Gastroesophageal sphincter (tissue), 4 donors: ENCODE data around the gene GPR55. TPM values are rescaled to one million over a fixed set of nuclear protein-coding genes. Genes with fewer than 3 reads are reported as not detected.
A peak's percentile ranks its signal among the peaks of the same experiment; 100 is the strongest.

Experiments
- ATAC-seq: fragments of 150-250 bp; one replicate; pipeline ENCODE4 v1.9.1; 2016; ENCODE audit warnings: mild to moderate bottlenecking, moderate library complexity
- H3K27ac ChIP-seq, 4 donors: fragments of 200-600 bp; sonication (generic) in 3 of 4; 1 replicate in 3 of 4; 2 replicates in 1 of 4; pipeline ENCODE4 v1.5.1; 2016 to 2019
- H3K27me3 ChIP-seq: fragments of 200-600 bp; sonication (generic); one replicate; pipeline ENCODE4 v1.5.1; 2019
- H3K36me3 ChIP-seq, 2 donors: fragments of 200-600 bp; sonication (generic); one replicate each; pipeline ENCODE4 v1.5.1; 2019; ENCODE audit warnings: control low read depth in 1 of 2
- H3K4me1 ChIP-seq, 3 donors: fragments of 200-600 bp; sonication (generic); 1 replicate in 2 of 3; 2 replicates in 1 of 3; pipeline ENCODE4 v1.5.1; 2016 to 2019; ENCODE audit warnings: control low read depth in 2 of 3
- H3K4me3 ChIP-seq, 2 donors: fragments of 200-600 bp; sonication (generic); one replicate each; pipeline ENCODE4 v1.5.1; 2019; ENCODE audit warnings: mild to moderate bottlenecking in 1 of 2, moderate library complexity in 1 of 2
- H3K9me3 ChIP-seq, 3 donors: fragments of 200-600 bp; sonication (generic); one replicate each; pipeline ENCODE4 v1.5.1; 2017 to 2019; ENCODE audit warnings: control low read depth in 2 of 3
- EP300 ChIP-seq: sonication (generic); formaldehyde crosslinking; IDR thresholded peaks from one replicate; pipeline ENCODE4 v1.6.1; 2017; ENCODE audit warnings: antibody characterized with exemption, mild to moderate bottlenecking
- POLR2A ChIP-seq, 2 donors: fragments of 450-650 bp; IDR thresholded peaks; one replicate each; pipeline ENCODE4 v1.6.1; 2017; ENCODE audit warnings: antibody characterized with exemption in 2 of 2, mild to moderate bottlenecking in 2 of 2, moderate library complexity in 1 of 2
- POLR2AphosphoS5 ChIP-seq: sonication (generic); formaldehyde crosslinking; IDR thresholded peaks from one replicate; pipeline ENCODE4 v1.6.1; 2017; ENCODE audit warnings: antibody characterized with exemption
- WGBS, 2 donors: methylation state at CpG; one replicate each; pipeline ENCODE4 v1.1.5; 2018; ENCODE audit warnings: low coverage in 1 of 2; 5-methylcytosine and 5-hydroxymethylcytosine counted together
- total RNA-seq, 4 donors: library from RNA; depleted of rRNA; stranded (reverse); fragments of >200 nt; gene quantifications; one replicate each; pipeline ENCODE4 v1.1.0, GENCODE V29; 2016
- TF ChIP-seq, protein P1 (sequence below), 4 experiments: fragments of 200-600 bp in 2 of 4; fragments of 450-650 bp in 2 of 4; sonication (generic) in 1 of 4; IDR thresholded peaks; one replicate each; pipeline ENCODE4 v1.5.1; 2017 to 2019; ENCODE audit warnings: antibody characterized with exemption in 4 of 4, mild to moderate bottlenecking in 2 of 4, moderate library complexity in 2 of 4

Gene GPR55
- total RNA-seq, 4 donors from 2014 or later, result 0.08 to 0.12 TPM; not detected in 2

DNA sequence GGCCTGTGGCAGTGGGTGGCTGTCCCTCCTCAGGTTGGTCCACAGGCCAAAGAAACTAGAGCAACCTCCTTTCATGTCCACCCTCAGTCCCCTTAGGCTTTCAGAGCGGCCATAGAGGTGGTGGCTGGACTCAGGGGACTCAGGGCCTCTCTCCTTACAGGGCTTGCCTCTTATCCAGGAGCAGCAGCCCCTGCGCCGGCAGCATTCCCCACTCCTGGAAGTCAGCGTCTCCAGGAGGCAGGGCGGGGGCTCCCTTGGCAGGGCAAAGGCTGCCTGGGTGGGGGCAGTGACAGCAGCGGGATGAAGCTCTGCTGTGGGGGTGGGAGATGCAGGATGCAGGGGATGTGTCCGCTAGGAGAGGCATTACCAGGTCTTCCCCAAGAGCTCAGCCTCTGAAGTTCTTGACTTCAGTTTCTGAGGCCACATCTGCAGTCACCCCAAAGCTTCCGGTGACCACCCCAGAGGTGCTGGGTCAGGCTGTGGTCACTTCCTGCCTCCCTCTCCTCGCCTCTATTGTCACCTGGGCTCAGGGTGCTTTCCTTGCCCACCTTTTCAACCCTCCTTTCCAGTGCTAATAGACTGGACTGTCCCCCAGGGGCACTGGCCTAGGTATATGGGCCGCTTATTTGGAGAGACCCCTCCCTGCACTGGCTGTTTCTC lies 8.6 kb upstream of the GPR55 start:
- H3K36me3 ChIP-seq, result no peaks in the 10 kb centered on the region
- H3K27ac ChIP-seq, result peak overlapping the region in 2 of 4 donors; percentile 52 to 62
- H3K27me3 ChIP-seq, result peaks cover 34% of the 10 kb centered on the region
- no peak overlapping the region for H3K4me3 ChIP-seq
- TF ChIP-seq POLR2A (IDR thresholded peaks at IDR 0.05) (no peak), EP300 (no peak), POLR2AphosphoS5 (no peak)
- TF ChIP-seq, protein P1, sequence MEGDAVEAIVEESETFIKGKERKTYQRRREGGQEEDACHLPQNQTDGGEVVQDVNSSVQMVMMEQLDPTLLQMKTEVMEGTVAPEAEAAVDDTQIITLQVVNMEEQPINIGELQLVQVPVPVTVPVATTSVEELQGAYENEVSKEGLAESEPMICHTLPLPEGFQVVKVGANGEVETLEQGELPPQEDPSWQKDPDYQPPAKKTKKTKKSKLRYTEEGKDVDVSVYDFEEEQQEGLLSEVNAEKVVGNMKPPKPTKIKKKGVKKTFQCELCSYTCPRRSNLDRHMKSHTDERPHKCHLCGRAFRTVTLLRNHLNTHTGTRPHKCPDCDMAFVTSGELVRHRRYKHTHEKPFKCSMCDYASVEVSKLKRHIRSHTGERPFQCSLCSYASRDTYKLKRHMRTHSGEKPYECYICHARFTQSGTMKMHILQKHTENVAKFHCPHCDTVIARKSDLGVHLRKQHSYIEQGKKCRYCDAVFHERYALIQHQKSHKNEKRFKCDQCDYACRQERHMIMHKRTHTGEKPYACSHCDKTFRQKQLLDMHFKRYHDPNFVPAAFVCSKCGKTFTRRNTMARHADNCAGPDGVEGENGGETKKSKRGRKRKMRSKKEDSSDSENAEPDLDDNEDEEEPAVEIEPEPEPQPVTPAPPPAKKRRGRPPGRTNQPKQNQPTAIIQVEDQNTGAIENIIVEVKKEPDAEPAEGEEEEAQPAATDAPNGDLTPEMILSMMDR (IDR thresholded peaks at IDR 0.05), result no peak
- no peak for ATAC-seq
- H3K4me1 ChIP-seq, result peaks cover 0 to 18% (median 10%) of the 10 kb centered on the region in 3 donors
- WGBS, 2 donors, result no CpG with 5 or more reads among the region's 10 CpGs
- peaks cover 0 to 24% (median 0%) of the 10 kb centered on the region in 3 donors for H3K9me3 ChIP-seq

DNA sequence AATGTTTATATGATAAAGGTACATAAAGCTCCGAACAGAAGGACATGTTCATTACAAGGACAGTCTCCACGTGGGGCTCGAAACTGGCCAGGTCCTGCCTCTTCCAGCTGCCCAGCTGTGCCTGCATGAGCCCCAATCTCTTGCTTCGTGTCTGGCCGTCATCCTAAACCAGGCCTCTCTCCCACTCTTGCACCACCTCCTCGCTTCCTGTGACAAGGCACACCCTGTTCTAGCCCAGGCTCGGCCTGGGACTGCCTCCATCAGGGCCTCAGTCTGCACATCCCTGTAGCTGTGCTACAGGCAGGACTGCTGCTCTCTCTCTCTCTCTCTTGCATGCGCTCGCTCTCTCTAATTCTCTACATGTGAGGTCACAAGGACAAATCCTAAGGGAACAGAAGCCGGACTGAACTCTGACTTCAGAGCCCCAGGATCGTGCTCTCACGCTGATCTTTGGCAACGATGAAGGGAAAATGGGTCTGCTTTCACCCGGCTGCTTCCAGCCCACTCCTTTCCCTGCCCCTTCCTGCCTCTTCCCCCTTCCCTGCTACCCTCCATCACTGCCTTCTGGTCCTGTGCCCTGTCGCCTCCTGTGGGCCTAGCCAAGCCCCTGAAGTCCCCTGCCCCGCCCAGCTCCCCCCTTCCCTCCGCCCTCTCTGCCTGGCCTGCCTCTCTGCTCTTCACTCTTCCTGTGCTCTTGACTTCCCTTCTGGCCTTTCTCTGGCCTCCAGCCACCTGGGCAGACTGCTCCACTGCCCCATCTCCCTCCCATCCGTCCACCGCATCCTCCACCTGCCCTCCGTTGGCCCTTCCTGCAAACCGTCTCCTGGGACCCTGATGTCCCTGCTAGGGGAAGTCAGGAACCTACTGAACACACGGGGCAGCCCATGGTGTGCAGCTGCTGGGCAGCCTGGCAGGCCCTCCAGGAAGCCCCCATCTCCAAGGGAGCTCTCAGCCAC lies 7.8 kb upstream of the GPR55 start:
- Histone ChIP-seq H3K4me3 (no peak overlapping the region), H3K4me1 (peaks cover 0 to 18% (median 10%) of the 10 kb centered on the region in 3 donors), H3K36me3 (no peaks in the 10 kb centered on the region), H3K27ac (peak overlapping the region in 3 of 4 donors; percentile 52 to 62 (median 54)), H3K27me3 (peaks cover 34% of the 10 kb centered on the region), H3K9me3 (peaks cover 0 to 20% (median 0%) of the 10 kb centered on the region in 3 donors)
- 44% methylated on average over 11 to 14 of the region's 22 CpGs for WGBS, 2 donors
- TF ChIP-seq EP300, result no peak
- TF ChIP-seq, protein P1 (IDR thresholded peaks at IDR 0.05), result no peak
- TF ChIP-seq POLR2A (IDR thresholded peaks at IDR 0.05), result no peak
- peak; percentile 24 for TF ChIP-seq POLR2AphosphoS5
- peak; percentile 93 for ATAC-seq

DNA sequence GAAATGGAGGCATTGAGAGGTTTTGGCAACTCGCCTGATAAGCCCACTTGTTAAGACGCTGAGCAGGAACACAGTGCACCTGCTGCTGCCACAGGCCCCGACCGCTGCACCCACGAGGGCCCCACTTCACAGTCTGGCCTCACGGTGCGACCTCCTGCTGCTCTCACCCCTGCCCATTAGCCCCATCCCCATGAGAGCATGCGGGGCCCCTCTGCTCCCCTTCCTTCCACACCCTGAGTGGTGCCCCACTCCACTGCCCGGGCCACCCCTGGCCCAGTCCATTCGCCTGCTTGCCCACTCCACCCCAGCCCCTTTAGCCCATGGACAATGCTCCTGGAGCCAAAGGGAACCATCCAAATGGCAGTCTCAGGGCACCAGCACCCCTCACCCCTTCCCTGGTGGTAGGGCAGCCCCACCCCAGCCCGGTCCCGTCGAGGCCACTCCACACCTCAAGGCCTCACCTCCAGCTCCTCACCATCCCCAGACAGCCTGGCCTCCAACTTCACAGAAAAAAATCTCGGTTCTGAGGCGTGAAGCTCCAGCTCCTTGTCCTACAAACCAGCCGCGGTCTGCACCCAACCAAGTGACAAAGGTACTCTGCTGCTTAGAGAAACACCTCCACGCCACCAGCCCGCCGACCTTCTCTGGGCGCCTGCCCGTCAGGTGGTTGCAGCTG lies 6.7 kb upstream of the GPR55 start:
- peaks cover 0 to 18% (median 10%) of the 10 kb centered on the region in 3 donors for H3K4me1 ChIP-seq
- ATAC-seq, result no peak

DNA sequence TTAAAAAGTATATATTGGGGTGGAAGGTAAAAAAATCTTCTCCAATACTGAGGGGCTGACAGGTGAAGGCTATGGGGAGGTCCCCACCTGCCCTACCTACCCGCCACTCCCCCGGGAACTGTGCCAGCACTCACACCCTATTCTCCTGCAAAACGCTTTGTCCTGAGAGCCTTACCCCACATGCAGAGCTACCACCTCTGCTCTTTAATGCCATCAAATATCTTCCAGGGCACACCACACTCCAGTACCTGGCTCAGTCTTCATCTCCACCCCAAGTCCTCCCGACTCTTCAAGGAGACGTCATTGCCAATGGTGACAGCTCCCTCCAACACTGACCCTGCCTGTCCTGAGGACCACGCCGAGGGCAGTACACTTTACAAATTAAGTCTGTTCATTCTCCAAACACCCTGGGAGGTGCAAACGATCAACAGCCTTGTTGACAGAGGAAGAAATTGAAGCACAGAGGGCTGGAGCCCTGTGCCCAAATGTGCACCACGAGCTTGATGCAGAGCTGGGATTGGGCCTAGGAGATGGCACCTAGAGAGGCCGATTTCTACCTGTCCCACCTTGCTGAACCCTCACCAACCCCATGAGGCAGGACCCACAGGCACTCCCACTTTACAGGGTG lies 6.0 kb upstream of the GPR55 start:
- 87 to 93% methylated on average over 3 to 8 of the region's 10 CpGs for WGBS, 2 donors
- TF ChIP-seq POLR2AphosphoS5 (no peak), POLR2A (IDR thresholded peaks at IDR 0.05) (no peak), EP300 (no peak)
- TF ChIP-seq, protein P1 (IDR thresholded peaks at IDR 0.05), result no peak
- Histone ChIP-seq H3K27me3 (peaks cover 34% of the 10 kb centered on the region), H3K27ac (no peak overlapping the region), H3K4me3 (no peak overlapping the region), H3K36me3 (no peaks in the 10 kb centered on the region), H3K9me3 (peaks cover 0 to 2% (median 0%) of the 10 kb centered on the region in 3 donors), H3K4me1 (peaks cover 0 to 18% (median 10%) of the 10 kb centered on the region in 3 donors)
- no peak for ATAC-seq

More for the DNA sequence above, 6.7 kb upstream of the GPR55 start:
- H3K9me3 ChIP-seq, result peaks cover 0 to 9% (median 0%) of the 10 kb centered on the region in 3 donors
- peaks cover 34% of the 10 kb centered on the region for H3K27me3 ChIP-seq
- H3K4me3 ChIP-seq, result no peak overlapping the region
- H3K27ac ChIP-seq, result no peak overlapping the region
- 60 to 100% methylated on average over 1 to 4 of the region's 22 CpGs for WGBS, 2 donors
- no peaks in the 10 kb centered on the region for H3K36me3 ChIP-seq
- TF ChIP-seq POLR2A (IDR thresholded peaks at IDR 0.05) (no peak), POLR2AphosphoS5 (no peak), EP300 (no peak)
- TF ChIP-seq, protein P1 (IDR thresholded peaks at IDR 0.05), result no peak
